ENCODE measurements around the gene NAB2.

DNA sequence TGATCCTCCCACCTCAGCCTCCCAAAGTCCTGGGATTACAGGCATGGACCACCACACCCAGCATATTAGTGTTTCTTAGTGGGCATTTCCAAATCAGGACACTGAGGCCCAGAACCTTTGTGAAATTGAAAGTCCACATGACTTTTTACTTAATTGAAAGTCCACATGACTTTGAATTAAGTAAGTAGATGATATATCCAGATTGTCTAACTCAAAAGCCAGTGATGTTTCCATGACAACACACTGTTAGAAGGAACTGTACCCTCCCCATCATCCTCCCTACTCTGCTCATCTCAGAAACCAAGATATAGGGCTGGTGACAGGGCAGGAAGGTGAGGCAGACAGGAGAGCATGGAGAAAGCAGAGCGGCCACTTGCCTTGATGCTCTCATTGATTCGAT lies 46.2 kb upstream of the NAB2 start:
- TF ChIP-seq, protein P1, sequence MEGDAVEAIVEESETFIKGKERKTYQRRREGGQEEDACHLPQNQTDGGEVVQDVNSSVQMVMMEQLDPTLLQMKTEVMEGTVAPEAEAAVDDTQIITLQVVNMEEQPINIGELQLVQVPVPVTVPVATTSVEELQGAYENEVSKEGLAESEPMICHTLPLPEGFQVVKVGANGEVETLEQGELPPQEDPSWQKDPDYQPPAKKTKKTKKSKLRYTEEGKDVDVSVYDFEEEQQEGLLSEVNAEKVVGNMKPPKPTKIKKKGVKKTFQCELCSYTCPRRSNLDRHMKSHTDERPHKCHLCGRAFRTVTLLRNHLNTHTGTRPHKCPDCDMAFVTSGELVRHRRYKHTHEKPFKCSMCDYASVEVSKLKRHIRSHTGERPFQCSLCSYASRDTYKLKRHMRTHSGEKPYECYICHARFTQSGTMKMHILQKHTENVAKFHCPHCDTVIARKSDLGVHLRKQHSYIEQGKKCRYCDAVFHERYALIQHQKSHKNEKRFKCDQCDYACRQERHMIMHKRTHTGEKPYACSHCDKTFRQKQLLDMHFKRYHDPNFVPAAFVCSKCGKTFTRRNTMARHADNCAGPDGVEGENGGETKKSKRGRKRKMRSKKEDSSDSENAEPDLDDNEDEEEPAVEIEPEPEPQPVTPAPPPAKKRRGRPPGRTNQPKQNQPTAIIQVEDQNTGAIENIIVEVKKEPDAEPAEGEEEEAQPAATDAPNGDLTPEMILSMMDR (IDR thresholded peaks at IDR 0.05; ENCODE audit: control extremely low read depth in 1 of 3, insufficient read depth in 1 of 3, low read depth in 1 of 3, low read length in 3 of 3): no peak
- TF ChIP-seq TEAD4 (IDR thresholded peaks at IDR 0.05; ENCODE audit: low read depth, low read length): no peak
- TF ChIP-seq, protein P2, sequence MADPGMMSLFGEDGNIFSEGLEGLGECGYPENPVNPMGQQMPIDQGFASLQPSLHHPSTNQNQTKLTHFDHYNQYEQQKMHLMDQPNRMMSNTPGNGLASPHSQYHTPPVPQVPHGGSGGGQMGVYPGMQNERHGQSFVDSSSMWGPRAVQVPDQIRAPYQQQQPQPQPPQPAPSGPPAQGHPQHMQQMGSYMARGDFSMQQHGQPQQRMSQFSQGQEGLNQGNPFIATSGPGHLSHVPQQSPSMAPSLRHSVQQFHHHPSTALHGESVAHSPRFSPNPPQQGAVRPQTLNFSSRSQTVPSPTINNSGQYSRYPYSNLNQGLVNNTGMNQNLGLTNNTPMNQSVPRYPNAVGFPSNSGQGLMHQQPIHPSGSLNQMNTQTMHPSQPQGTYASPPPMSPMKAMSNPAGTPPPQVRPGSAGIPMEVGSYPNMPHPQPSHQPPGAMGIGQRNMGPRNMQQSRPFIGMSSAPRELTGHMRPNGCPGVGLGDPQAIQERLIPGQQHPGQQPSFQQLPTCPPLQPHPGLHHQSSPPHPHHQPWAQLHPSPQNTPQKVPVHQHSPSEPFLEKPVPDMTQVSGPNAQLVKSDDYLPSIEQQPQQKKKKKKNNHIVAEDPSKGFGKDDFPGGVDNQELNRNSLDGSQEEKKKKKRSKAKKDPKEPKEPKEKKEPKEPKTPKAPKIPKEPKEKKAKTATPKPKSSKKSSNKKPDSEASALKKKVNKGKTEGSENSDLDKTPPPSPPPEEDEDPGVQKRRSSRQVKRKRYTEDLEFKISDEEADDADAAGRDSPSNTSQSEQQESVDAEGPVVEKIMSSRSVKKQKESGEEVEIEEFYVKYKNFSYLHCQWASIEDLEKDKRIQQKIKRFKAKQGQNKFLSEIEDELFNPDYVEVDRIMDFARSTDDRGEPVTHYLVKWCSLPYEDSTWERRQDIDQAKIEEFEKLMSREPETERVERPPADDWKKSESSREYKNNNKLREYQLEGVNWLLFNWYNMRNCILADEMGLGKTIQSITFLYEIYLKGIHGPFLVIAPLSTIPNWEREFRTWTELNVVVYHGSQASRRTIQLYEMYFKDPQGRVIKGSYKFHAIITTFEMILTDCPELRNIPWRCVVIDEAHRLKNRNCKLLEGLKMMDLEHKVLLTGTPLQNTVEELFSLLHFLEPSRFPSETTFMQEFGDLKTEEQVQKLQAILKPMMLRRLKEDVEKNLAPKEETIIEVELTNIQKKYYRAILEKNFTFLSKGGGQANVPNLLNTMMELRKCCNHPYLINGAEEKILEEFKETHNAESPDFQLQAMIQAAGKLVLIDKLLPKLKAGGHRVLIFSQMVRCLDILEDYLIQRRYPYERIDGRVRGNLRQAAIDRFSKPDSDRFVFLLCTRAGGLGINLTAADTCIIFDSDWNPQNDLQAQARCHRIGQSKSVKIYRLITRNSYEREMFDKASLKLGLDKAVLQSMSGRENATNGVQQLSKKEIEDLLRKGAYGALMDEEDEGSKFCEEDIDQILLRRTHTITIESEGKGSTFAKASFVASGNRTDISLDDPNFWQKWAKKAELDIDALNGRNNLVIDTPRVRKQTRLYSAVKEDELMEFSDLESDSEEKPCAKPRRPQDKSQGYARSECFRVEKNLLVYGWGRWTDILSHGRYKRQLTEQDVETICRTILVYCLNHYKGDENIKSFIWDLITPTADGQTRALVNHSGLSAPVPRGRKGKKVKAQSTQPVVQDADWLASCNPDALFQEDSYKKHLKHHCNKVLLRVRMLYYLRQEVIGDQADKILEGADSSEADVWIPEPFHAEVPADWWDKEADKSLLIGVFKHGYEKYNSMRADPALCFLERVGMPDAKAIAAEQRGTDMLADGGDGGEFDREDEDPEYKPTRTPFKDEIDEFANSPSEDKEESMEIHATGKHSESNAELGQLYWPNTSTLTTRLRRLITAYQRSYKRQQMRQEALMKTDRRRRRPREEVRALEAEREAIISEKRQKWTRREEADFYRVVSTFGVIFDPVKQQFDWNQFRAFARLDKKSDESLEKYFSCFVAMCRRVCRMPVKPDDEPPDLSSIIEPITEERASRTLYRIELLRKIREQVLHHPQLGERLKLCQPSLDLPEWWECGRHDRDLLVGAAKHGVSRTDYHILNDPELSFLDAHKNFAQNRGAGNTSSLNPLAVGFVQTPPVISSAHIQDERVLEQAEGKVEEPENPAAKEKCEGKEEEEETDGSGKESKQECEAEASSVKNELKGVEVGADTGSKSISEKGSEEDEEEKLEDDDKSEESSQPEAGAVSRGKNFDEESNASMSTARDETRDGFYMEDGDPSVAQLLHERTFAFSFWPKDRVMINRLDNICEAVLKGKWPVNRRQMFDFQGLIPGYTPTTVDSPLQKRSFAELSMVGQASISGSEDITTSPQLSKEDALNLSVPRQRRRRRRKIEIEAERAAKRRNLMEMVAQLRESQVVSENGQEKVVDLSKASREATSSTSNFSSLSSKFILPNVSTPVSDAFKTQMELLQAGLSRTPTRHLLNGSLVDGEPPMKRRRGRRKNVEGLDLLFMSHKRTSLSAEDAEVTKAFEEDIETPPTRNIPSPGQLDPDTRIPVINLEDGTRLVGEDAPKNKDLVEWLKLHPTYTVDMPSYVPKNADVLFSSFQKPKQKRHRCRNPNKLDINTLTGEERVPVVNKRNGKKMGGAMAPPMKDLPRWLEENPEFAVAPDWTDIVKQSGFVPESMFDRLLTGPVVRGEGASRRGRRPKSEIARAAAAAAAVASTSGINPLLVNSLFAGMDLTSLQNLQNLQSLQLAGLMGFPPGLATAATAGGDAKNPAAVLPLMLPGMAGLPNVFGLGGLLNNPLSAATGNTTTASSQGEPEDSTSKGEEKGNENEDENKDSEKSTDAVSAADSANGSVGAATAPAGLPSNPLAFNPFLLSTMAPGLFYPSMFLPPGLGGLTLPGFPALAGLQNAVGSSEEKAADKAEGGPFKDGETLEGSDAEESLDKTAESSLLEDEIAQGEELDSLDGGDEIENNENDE (IDR thresholded peaks at IDR 0.05; ENCODE audit: insufficient replicate concordance, low read length): no peak
- no peak for TF ChIP-seq POLR2A (IDR thresholded peaks at IDR 0.05; ENCODE audit: control extremely low read depth in 1 of 2, low read depth in 2 of 2, low read length in 2 of 2)
- no peak for TF ChIP-seq EZH2 (IDR thresholded peaks at IDR 0.05; ENCODE audit: low read depth, low read length, severe bottlenecking)
- no peak for TF ChIP-seq RNF2 (IDR thresholded peaks at IDR 0.05; ENCODE audit: borderline replicate concordance, low read depth, low read length, missing control alignments, poor library complexity, severe bottlenecking)
- no peak for TF ChIP-seq CEBPB (IDR thresholded peaks at IDR 0.05; ENCODE audit: low read depth, low read length)
- no peak for TF ChIP-seq GTF2F1 (IDR thresholded peaks at IDR 0.05; ENCODE audit: borderline replicate concordance, low read depth, low read length)
- TF ChIP-seq YY1 (IDR thresholded peaks at IDR 0.05; ENCODE audit: low read depth, low read length): no peak
- no peak for TF ChIP-seq POLR2AphosphoS5 (IDR thresholded peaks at IDR 0.05; ENCODE audit: low read depth, low read length)
- no peak for TF ChIP-seq RAD21 (IDR thresholded peaks at IDR 0.05 in 1 of 2, conservative IDR thresholded peaks at IDR 0.05 in 1 of 2; ENCODE audit: low read depth in 2 of 2, low read length in 2 of 2)
